ENCODE data around the gene NPS. TPM values are rescaled to one million over a fixed set of nuclear protein-coding genes. Genes with fewer than 3 reads are reported as not detected.

NPS gene
- total RNA-seq, 1 donor from 2014 or later: not detected

GRCh38 chr10:127556916-127557315, 7.8 kb downstream of the NPS start:
- DNase-seq (ENCODE audit: low read depth): peak; percentile 52

- DNase-seq (ENCODE audit: low read depth): no peak
These were observed 12.5 kb downstream of the NPS start for GRCh38 chr10:127561647-127562046.

- DNase-seq (ENCODE audit: low read depth): peak; percentile 19
These were observed 14.8 kb downstream of the NPS start for GRCh38 chr10:127563718-127564553.

- DNase-seq (ENCODE audit: low read depth): no peak
These were observed 15.5 kb downstream of the NPS start for GRCh38 chr10:127564644-127565043.

GRCh38 chr10:127565583-127565982, 16.5 kb downstream of the NPS start:
- DNase-seq (ENCODE audit: low read depth): no peak

- no peak for DNase-seq (ENCODE audit: low read depth)
These were observed 20.1 kb downstream of the NPS start for GRCh38 chr10:127569210-127569609.

GRCh38 chr10:127570036-127570435, 20.9 kb downstream of the NPS start:
- no peak for DNase-seq (ENCODE audit: low read depth)

GRCh38 chr10:127571386-127571785, 22.3 kb downstream of the NPS start:
- DNase-seq (ENCODE audit: low read depth): no peak

GRCh38 chr10:127576051-127576450, 26.9 kb downstream of the NPS start:
- DNase-seq (ENCODE audit: low read depth): no peak

- peak; percentile 4 for DNase-seq (ENCODE audit: low read depth)
These were observed 27.6 kb downstream of the NPS start for GRCh38 chr10:127576740-127577161.

GRCh38 chr10:127577376-127578258, 28.5 kb downstream of the NPS start:
- peak; percentile 10 for DNase-seq (ENCODE audit: low read depth)

- DNase-seq (ENCODE audit: low read depth): no peak
These were observed 29.3 kb downstream of the NPS start for GRCh38 chr10:127578259-127578960.

- DNase-seq (ENCODE audit: low read depth): no peak
These were observed 29.8 kb downstream of the NPS start for GRCh38 chr10:127578961-127579305.

GRCh38 chr10:127579640-127580039, 30.5 kb downstream of the NPS start:
- no peak for DNase-seq (ENCODE audit: low read depth)

- no peak for DNase-seq (ENCODE audit: low read depth)
These were observed 31.7 kb downstream of the NPS start for GRCh38 chr10:127580822-127581221.

- DNase-seq (ENCODE audit: low read depth): no peak
These were observed 36.5 kb downstream of the NPS start for GRCh38 chr10:127585519-127586023.

GRCh38 chr10:127587668-127588365, 38.7 kb downstream of the NPS start:
- no peak for DNase-seq (ENCODE audit: low read depth)

- no peak for DNase-seq (ENCODE audit: low read depth)
These were observed 43.5 kb downstream of the NPS start for GRCh38 chr10:127592586-127592985.

- peak; percentile 28 for DNase-seq (ENCODE audit: low read depth)
These were observed 51.4 kb downstream of the NPS start for GRCh38 chr10:127600479-127600878.
